Calu3 (cell line): ENCODE data around the gene MOB3B. TPM values are rescaled to one million over a fixed set of nuclear protein-coding genes. Genes with fewer than 3 reads are reported as not detected.

Experiments used
- BruUV-seq: library from RNA; stranded (reverse); fragments of 400-500 nt; replicated peaks from 2 replicates; lab custom pipeline; 2021; lab: Mats Ljungman, UMichigan
- CTCF ChIA-PET: fragments of 300-600 bp; sonication (Branson Sonifier 250); formaldehyde crosslinking; loops from one replicate; lab custom pipeline; 2022; ENCODE audit warnings: antibody characterized with exemption; lab: Charles Lee
- DNase-seq: peaks from one replicate; pipeline ENCODE4 v3.0.0; 2022
- H3K27ac Mint-ChIP-seq: one replicate; pipeline ENCODE4 v1.8.0; 2022; ENCODE audit warnings: mixed read lengths; ENCODE audit not compliant: unreplicated experiment
- H3K27me3 Mint-ChIP-seq: one replicate; pipeline ENCODE4 v1.8.0; 2022; ENCODE audit warnings: mixed read lengths; ENCODE audit not compliant: unreplicated experiment
- H3K36me3 Mint-ChIP-seq: one replicate; pipeline ENCODE4 v1.8.0; 2022; ENCODE audit warnings: mild to moderate bottlenecking, moderate library complexity, mixed read lengths; ENCODE audit not compliant: insufficient read depth, unreplicated experiment
- H3K4me1 Mint-ChIP-seq: one replicate; pipeline ENCODE4 v1.8.0; 2022; ENCODE audit warnings: mild to moderate bottlenecking, low read depth, mixed read lengths; ENCODE audit not compliant: unreplicated experiment
- H3K4me3 Mint-ChIP-seq: one replicate; pipeline ENCODE4 v1.8.0; 2022; ENCODE audit warnings: mild to moderate bottlenecking, low read depth, moderate library complexity, mixed read lengths; ENCODE audit not compliant: unreplicated experiment
- H3K9me3 Mint-ChIP-seq: one replicate; pipeline ENCODE4 v1.8.0; 2022; ENCODE audit warnings: low read depth, mixed read lengths; ENCODE audit not compliant: unreplicated experiment
- intact Hi-C: fragments of 100-400 bp; cut with micrococcal nuclease; formaldehyde crosslinking; loops from one replicate; pipeline ENCODE4 v1.10.0; 2022; ENCODE audit not compliant: unreplicated experiment
- total RNA-seq: library from RNA; stranded (reverse); gene quantifications from 2 replicates; pipeline ENCODE4 v1.2.3, GENCODE V29; 2022
- TF ChIP-seq, protein P1 (sequence below): fragments of 200-600 bp; IDR thresholded peaks from one replicate; pipeline ENCODE4 v1.8.0; 2022; ENCODE audit warnings: antibody characterized with exemption; ENCODE audit not compliant: unreplicated experiment

Gene MOB3B
- total RNA-seq, 1 experiment from 2014 or later = 7.6 TPM

DNA sequence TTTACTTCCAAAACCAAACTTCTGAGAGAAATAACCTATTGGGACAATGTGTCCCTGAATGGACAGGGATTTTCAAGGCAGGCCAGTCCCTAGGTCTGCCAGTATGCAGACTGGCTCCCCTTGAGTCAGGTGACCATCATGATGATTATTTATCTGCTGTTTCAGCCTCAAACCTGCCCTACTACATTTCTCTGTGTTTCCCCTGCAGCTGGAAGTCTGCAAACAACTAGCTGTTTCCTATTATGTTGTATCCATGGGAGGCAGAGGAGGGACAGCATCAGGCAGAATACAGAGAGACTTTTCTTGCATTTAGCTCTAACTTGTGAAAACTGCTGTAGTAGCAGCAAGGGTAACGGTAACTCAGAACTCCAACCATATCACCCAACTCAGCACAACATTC, 41.7 kb downstream of the MOB3B start:
- no peaks in the 10 kb centered on the region for H3K27me3 Mint-ChIP-seq
- BruUV-seq = no TSS peak
- CTCF ChIA-PET = no interaction called here
- no peak for DNase-seq
- no peak overlapping the region for H3K4me3 Mint-ChIP-seq
- H3K4me1 Mint-ChIP-seq = peaks cover 9% of the 10 kb centered on the region
- peaks cover 2% of the 10 kb centered on the region for H3K9me3 Mint-ChIP-seq
- TF ChIP-seq, protein P1, sequence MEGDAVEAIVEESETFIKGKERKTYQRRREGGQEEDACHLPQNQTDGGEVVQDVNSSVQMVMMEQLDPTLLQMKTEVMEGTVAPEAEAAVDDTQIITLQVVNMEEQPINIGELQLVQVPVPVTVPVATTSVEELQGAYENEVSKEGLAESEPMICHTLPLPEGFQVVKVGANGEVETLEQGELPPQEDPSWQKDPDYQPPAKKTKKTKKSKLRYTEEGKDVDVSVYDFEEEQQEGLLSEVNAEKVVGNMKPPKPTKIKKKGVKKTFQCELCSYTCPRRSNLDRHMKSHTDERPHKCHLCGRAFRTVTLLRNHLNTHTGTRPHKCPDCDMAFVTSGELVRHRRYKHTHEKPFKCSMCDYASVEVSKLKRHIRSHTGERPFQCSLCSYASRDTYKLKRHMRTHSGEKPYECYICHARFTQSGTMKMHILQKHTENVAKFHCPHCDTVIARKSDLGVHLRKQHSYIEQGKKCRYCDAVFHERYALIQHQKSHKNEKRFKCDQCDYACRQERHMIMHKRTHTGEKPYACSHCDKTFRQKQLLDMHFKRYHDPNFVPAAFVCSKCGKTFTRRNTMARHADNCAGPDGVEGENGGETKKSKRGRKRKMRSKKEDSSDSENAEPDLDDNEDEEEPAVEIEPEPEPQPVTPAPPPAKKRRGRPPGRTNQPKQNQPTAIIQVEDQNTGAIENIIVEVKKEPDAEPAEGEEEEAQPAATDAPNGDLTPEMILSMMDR = no peak
- no peak overlapping the region for H3K27ac Mint-ChIP-seq
- H3K36me3 Mint-ChIP-seq = no peaks in the 10 kb centered on the region
- intact Hi-C loops = no loop called here

DNA sequence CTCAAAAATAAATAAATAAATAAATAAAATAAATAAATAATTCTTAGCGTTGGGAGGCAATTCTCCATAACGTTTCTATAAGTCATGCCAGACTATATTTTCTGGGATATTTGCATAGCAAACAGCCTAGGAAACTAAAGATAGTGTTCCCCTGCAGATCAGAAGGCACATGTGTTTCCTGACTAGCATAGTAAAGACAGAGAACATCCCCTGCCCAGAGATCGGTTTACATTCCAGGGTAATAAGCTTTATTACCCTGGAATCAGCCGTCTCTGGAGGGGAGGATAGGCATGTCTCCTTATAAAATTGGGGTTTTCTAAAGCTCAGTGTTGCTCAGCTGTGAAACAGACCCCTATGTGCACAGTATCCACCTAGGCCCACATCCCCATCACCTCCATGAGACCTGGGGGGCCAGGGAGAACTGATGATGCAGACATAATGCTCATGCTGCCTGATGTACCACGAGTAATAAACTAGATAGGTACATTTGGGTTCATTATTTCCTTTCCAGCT, 42.4 kb downstream of the MOB3B start:
- TF ChIP-seq, protein P1 = no peak
- intact Hi-C loops = no loop called here
- CTCF ChIA-PET = no interaction called here
- Mint-ChIP-seq H3K36me3 (no peaks in the 10 kb centered on the region), H3K4me3 (no peak overlapping the region), H3K27ac (no peak overlapping the region), H3K4me1 (peaks cover 9% of the 10 kb centered on the region), H3K27me3 (no peaks in the 10 kb centered on the region), H3K9me3 (peaks cover 2% of the 10 kb centered on the region)
- DNase-seq = no peak
- BruUV-seq = no TSS peak

DNA sequence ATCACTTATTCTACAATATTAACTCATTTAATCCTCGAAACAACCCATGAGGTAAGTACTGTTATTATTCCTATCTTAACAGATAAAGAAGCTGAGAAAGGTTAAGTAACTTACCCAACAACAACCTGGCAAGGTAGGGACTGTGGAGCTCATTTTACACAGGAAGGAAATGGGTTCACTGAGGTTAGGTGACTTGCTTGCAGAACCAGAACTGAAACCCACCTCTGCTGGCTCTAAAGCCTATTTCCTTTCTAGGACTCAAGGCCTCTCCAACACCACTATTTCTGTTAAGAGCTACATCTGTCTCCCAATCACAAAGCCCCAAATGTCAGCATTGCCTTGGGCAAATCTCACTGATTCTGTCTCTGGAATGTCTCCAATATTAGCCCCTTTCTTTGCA, 44.5 kb downstream of the MOB3B start:
- Mint-ChIP-seq H3K4me1 (peaks cover 9% of the 10 kb centered on the region), H3K9me3 (no peaks in the 10 kb centered on the region), H3K27me3 (no peaks in the 10 kb centered on the region), H3K4me3 (no peak overlapping the region), H3K36me3 (no peaks in the 10 kb centered on the region), H3K27ac (no peak overlapping the region)
- BruUV-seq = no TSS peak
- DNase-seq = no peak
- TF ChIP-seq, protein P1 = no peak
- CTCF ChIA-PET = no interaction called here
- intact Hi-C loops = no loop called here

DNA sequence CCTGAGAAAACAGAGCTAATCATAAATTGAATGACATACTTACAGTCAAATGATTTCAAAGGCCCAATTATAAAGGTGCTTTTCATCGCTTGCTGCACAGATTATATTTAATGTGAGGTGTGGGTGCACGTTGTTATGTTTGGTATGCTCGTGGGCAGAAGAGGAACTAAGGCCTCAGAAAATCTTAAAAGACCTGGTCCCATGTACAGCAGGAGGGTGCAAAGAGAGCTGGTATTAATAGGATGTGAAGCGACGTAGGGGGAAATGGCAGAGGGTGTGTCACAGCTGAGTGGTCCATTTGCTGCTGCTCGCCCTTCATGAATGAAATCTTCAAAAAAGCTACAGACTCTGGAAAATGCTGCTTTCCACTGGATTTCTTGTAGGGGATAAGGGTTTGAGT, 46.0 kb downstream of the MOB3B start:
- H3K4me3 Mint-ChIP-seq = no peak overlapping the region
- no peak overlapping the region for H3K27ac Mint-ChIP-seq
- no peaks in the 10 kb centered on the region for H3K36me3 Mint-ChIP-seq
- no peaks in the 10 kb centered on the region for H3K9me3 Mint-ChIP-seq
- CTCF ChIA-PET = no interaction called here
- no peaks in the 10 kb centered on the region for H3K27me3 Mint-ChIP-seq
- TF ChIP-seq, protein P1 = no peak
- DNase-seq = no peak
- BruUV-seq = no TSS peak
- intact Hi-C loops = no loop called here
- H3K4me1 Mint-ChIP-seq = no peaks in the 10 kb centered on the region
